ENCODE data around the gene CXorf66.

DNA sequence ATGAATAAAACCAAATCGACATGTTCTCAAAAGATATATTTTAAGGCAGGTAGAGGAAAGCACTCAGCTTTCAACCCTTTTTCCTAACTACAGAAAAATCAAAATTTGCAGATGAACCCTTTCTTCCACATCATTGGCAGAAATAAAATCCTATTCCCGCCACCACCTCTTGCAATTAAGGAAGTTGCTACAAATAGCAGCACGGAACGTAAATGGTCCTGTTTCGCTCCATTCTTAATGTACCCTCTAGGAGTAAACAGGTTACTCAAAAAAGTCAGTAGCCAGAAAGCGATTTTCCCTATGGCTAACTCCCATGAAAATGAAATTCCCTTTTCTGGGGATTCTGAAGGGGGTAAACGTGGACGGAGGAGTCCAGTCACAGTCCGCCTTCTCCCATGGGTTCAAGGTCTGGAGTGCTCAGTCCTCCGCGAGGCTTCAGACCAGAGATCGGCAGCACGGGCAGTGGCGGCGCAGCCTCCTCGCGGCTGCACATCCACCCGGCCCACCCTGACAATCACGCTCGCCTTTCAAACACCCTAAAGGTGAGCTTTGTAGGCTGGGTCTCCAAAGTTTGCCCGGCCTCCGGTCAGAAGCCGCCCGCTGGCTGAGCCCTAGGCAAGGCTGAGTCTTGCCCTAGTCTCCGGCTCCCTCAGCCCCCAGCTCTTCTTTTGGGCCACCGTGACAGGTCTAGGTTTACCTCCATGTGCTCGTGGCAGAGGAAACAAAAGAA, 34.2 kb downstream of the CXorf66 start:
- TF ChIP-seq REST (IDR thresholded peaks at IDR 0.05; ENCODE audit: insufficient read depth in 1 of 2, low read depth in 2 of 2, low read length in 2 of 2), result no peak
- no peak for TF ChIP-seq POLR2AphosphoS5 (IDR thresholded peaks at IDR 0.05; ENCODE audit: low read depth, low read length)
- TF ChIP-seq TAF1 (IDR thresholded peaks at IDR 0.05; ENCODE audit: borderline replicate concordance, insufficient read depth, low read length), result no peak
- no peak for TF ChIP-seq SIN3A (IDR thresholded peaks at IDR 0.05; ENCODE audit: borderline replicate concordance, insufficient read depth, low read length)

All from PFSK-1 (cell line).